IMR-90 (cell line): ENCODE measurements around the gene MRGPRD. TPM values are rescaled to one million over a fixed set of nuclear protein-coding genes. Genes with fewer than 3 reads are reported as not detected.

ENCODE experiments used
- ATAC-seq: fragments of 200-7000 bp; cut with Tn5 transposase; 2 replicates; pipeline ENCODE4 v1.9.1; 2020; ENCODE audit warnings: low read depth, mild to moderate bottlenecking, moderate library complexity
- BruUV-seq: library from RNA; stranded (reverse); fragments of 400-500 nt; replicated peaks from 2 replicates; lab custom pipeline; 2021; lab: Mats Ljungman, UMichigan
- CTCF ChIA-PET: fragments of 300-600 bp; formaldehyde crosslinking; extraction: SDS; loops from one replicate; lab custom pipeline; 2021; ENCODE audit warnings: antibody characterized with exemption; lab: Yijun Ruan, JAX
- POLR2A ChIA-PET: fragments of 300-600 bp; sonication (Branson Sonifier 250); formaldehyde crosslinking; loops from one replicate; lab custom pipeline; 2022; ENCODE audit warnings: antibody characterized with exemption; ENCODE audit not compliant: unreplicated experiment; lab: Charles Lee
- DNase-seq: peaks from one replicate; pipeline ENCODE4 v3.0.0; 2013
- H2AFZ ChIP-seq: replicated peaks from 2 replicates; pipeline ENCODE3; 2013; ENCODE audit warnings: low read length, mild to moderate bottlenecking; ENCODE audit not compliant: poor library complexity
- H2AK5ac ChIP-seq: 2 replicates; pipeline ENCODE4 v1.6.1; 2013; ENCODE audit warnings: low read depth, low read length, inconsistent platforms
- H2AK9ac ChIP-seq: replicated peaks from 2 replicates; pipeline ENCODE3; 2013; ENCODE audit warnings: mild to moderate bottlenecking, low read depth, low read length, moderate library complexity; ENCODE audit not compliant: poor library complexity
- H2BK120ac ChIP-seq: 2 replicates; pipeline ENCODE4 v1.6.1; 2013; ENCODE audit warnings: low read depth, low read length, inconsistent platforms
- H2BK15ac ChIP-seq: 3 replicates; pipeline ENCODE4 v1.6.1; 2013; ENCODE audit warnings: low read depth, low read length, inconsistent platforms
- H2BK20ac ChIP-seq: 2 replicates; pipeline ENCODE4 v1.6.1; 2013; ENCODE audit warnings: low read depth, mild to moderate bottlenecking, inconsistent platforms, low read length, moderate library complexity
- H2BK5ac ChIP-seq: 2 replicates; pipeline ENCODE4 v1.6.1; 2013; ENCODE audit warnings: mild to moderate bottlenecking, low read depth, low read length, inconsistent platforms; ENCODE audit not compliant: poor library complexity, severe bottlenecking
- H3K14ac ChIP-seq: replicated peaks from 2 replicates; pipeline ENCODE4 v1.6.1; 2013; ENCODE audit warnings: low read depth, low read length, inconsistent platforms
- H3K18ac ChIP-seq: 2 replicates; pipeline ENCODE4 v1.6.1; 2013; ENCODE audit warnings: low read depth, low read length, control low read depth
- H3K23ac ChIP-seq: 2 replicates; pipeline ENCODE4 v1.6.1; 2013; ENCODE audit warnings: low read depth, low read length, inconsistent platforms
- H3K27ac ChIP-seq: 2 replicates; pipeline ENCODE4 v1.5.1; 2013; ENCODE audit warnings: mild to moderate bottlenecking, control low read depth, low read length; ENCODE audit not compliant: insufficient read depth
- H3K27me3 ChIP-seq: 2 replicates; pipeline ENCODE4 v1.6.1; 2013; ENCODE audit warnings: low read length; ENCODE audit not compliant: control insufficient read depth, insufficient read depth
- H3K36me3 ChIP-seq: 2 replicates; pipeline ENCODE4 v1.6.1; 2013; ENCODE audit warnings: low read length, mixed read lengths; ENCODE audit not compliant: control insufficient read depth, insufficient read depth
- H3K4ac ChIP-seq: 2 replicates; pipeline ENCODE4 v1.6.1; 2013; ENCODE audit warnings: low read depth, low read length, inconsistent platforms
- H3K4me1 ChIP-seq: 2 replicates; pipeline ENCODE4 v1.6.1; 2013; ENCODE audit warnings: low read length, mixed read lengths; ENCODE audit not compliant: control insufficient read depth, insufficient read depth
- H3K4me2 ChIP-seq: 2 replicates; pipeline ENCODE4 v1.6.1; 2013; ENCODE audit warnings: low read depth, mild to moderate bottlenecking, control low read depth, low read length, moderate library complexity
- H3K4me3 ChIP-seq: 2 replicates; pipeline ENCODE4 v1.5.1; 2013; ENCODE audit warnings: low read depth, mild to moderate bottlenecking, control low read depth, low read length, moderate library complexity; ENCODE audit not compliant: insufficient read depth
- H3K56ac ChIP-seq: 2 replicates; pipeline ENCODE4 v1.6.1; 2013; ENCODE audit warnings: low read length, inconsistent platforms; ENCODE audit not compliant: insufficient read depth; ENCODE audit errors: extremely low read depth
- H3K79me1 ChIP-seq, 2 experiments: 2 replicates each; pipeline ENCODE4 v1.6.1; 2013; ENCODE audit warnings: low read length in 2 of 2, inconsistent platforms in 1 of 2, low read depth in 1 of 2
- H3K9ac ChIP-seq: 2 replicates; pipeline ENCODE4 v1.6.1; 2013; ENCODE audit warnings: low read depth, low read length, control low read depth
- H3K9me1 ChIP-seq: 2 replicates; pipeline ENCODE4 v1.6.1; 2013; ENCODE audit warnings: low read length, inconsistent platforms; ENCODE audit not compliant: insufficient read depth
- H3K9me3 ChIP-seq: 2 replicates; pipeline ENCODE4 v1.6.1; 2013; ENCODE audit warnings: low read length; ENCODE audit not compliant: control insufficient read depth, insufficient read depth
- H4K20me1 ChIP-seq: 2 replicates; pipeline ENCODE4 v1.6.1; 2013; ENCODE audit warnings: low read length, inconsistent platforms; ENCODE audit not compliant: insufficient read depth
- H4K5ac ChIP-seq: 2 replicates; pipeline ENCODE4 v1.6.1; 2013; ENCODE audit warnings: mild to moderate bottlenecking, low read depth, low read length, control low read depth
- H4K8ac ChIP-seq, 2 experiments: 2 replicates each; pipeline ENCODE4 v1.6.1; 2013; ENCODE audit warnings: low read depth in 2 of 2, low read length in 2 of 2, control low read depth in 1 of 2, inconsistent platforms in 1 of 2
- H4K91ac ChIP-seq: 2 replicates; pipeline ENCODE4 v1.6.1; 2013; ENCODE audit warnings: low read depth, low read length, inconsistent platforms; ENCODE audit not compliant: insufficient read depth
- BHLHE40 ChIP-seq: fragments of 150-350 bp; IDR thresholded peaks from 2 replicates; pipeline ENCODE4 v1.6.1; 2016; ENCODE audit warnings: mild to moderate bottlenecking, low read depth, low read length
- CEBPB ChIP-seq: IDR thresholded peaks from 2 replicates; pipeline ENCODE4 v1.6.1; 2012; ENCODE audit warnings: low read depth, low read length, improper control_type of control experiment
- MAZ ChIP-seq: IDR thresholded peaks from 2 replicates; pipeline ENCODE4 v1.6.1; 2012; ENCODE audit warnings: low read depth, mild to moderate bottlenecking, low read length, improper control_type of control experiment, moderate library complexity, borderline replicate concordance
- POLR2A ChIP-seq: IDR thresholded peaks from 2 replicates; pipeline ENCODE4 v1.6.1; 2012; ENCODE audit warnings: mild to moderate bottlenecking, low read depth, low read length
- RAD21 ChIP-seq: IDR thresholded peaks from 2 replicates; pipeline ENCODE4 v1.6.1; 2012; ENCODE audit warnings: low read length, improper control_type of control experiment
- RCOR1 ChIP-seq: IDR thresholded peaks from 2 replicates; pipeline ENCODE4 v1.6.1; 2012; ENCODE audit warnings: mild to moderate bottlenecking, low read length, improper control_type of control experiment; ENCODE audit not compliant: insufficient replicate concordance
- USF2 ChIP-seq: fragments of 150-350 bp; IDR thresholded peaks from 2 replicates; pipeline ENCODE4 v1.6.1; 2017; ENCODE audit warnings: mild to moderate bottlenecking, antibody characterized with exemption, low read length, low read depth
- WGBS, 2 experiments: methylation state at CpG; one replicate each; pipeline versions ENCODE4 v1.1.5 to v1.1.7; 2013; ENCODE audit warnings: missing lambda C conversion rate in 2 of 2; ENCODE audit not compliant: insufficient read length in 1 of 2; ENCODE audit errors: extremely low coverage in 2 of 2; 5-methylcytosine and 5-hydroxymethylcytosine counted together
- dilution Hi-C: fragments of 300-500 bp; cut with HindIII; formaldehyde crosslinking; loops from one replicate; pipeline ENCODE4 v1.14.3; 2018; ENCODE audit warnings: low sequenced_read_pairs; ENCODE audit not compliant: unreplicated experiment
- in situ Hi-C: fragments of 300-500 bp; cut with MboI; formaldehyde crosslinking; loops from 3 replicates; pipeline ENCODE4 v1.14.3; 2019; ENCODE audit warnings: low sequenced_read_pairs, inconsistent platforms, mixed read lengths
- intact Hi-C: fragments of 100-400 bp; cut with micrococcal nuclease; formaldehyde crosslinking; loops from 2 replicates; pipeline ENCODE4 v1.10.0; 2022
- polyA plus RNA-seq, 3 experiments: library from polyadenylated mRNA; depleted of rRNA; stranded (reverse); fragments of >200 nt; gene quantifications; 2 replicates each; pipeline ENCODE4 v1.2.3, GENCODE V29; 2012; ENCODE audit warnings: low replicate concordance in 1 of 3
- total RNA-seq: library from RNA; depleted of rRNA; stranded (reverse); fragments of >200 nt; gene quantifications from 2 replicates; pipeline ENCODE4 v1.2.3, GENCODE V29; 2012

The MRGPRD gene
- total and polyA plus RNA-seq, 2 of the 4 experiments (the other 2 are of a cell fraction), result not detected

- no peak overlapping the region for H2BK20ac ChIP-seq
- peaks cover 27% of the 10 kb centered on the region for H3K27me3 ChIP-seq
- H3K27ac ChIP-seq, result no peak overlapping the region
- no peaks in the 10 kb centered on the region for H4K20me1 ChIP-seq
- in situ Hi-C loops, result no loop called here
- H4K5ac ChIP-seq, result no peak overlapping the region
- no peak overlapping the region for H2AFZ ChIP-seq
- no peak overlapping the region for H2BK15ac ChIP-seq
- peaks cover 4% of the 10 kb centered on the region; the same call in 1 of the 2 replicates for H3K9me3 ChIP-seq
- H2AK5ac ChIP-seq, result no peak overlapping the region
- no peak overlapping the region for H3K4me3 ChIP-seq
- no peak overlapping the region for H3K9ac ChIP-seq
- no peak overlapping the region for H3K18ac ChIP-seq
- H3K4me1 ChIP-seq, result no peaks in the 10 kb centered on the region
- DNase-seq (no peak), ATAC-seq (no peak)
- H3K23ac ChIP-seq, result no peak overlapping the region
- H3K9me1 ChIP-seq, result no peaks in the 10 kb centered on the region
- ChIA-PET CTCF (no interaction called here), POLR2A (no interaction called here)
- no peak overlapping the region for H3K4ac ChIP-seq
- H2BK5ac ChIP-seq, result no peak overlapping the region
- no peaks in the 10 kb centered on the region for H3K36me3 ChIP-seq
- no TSS peak for BruUV-seq
- intact Hi-C loops, result no loop called here
- no peak overlapping the region for H4K8ac ChIP-seq
- 84% methylated on average over 5 of the region's 16 CpGs; no CpG with 5 or more reads in 1 of the 2 experiments for WGBS, 2 experiments
- TF ChIP-seq BHLHE40 (no peak), USF2 (no peak), RAD21 (no peak), CEBPB (no peak), POLR2A (no peak), MAZ (no peak), RCOR1 (no peak)
- H3K56ac ChIP-seq, result no peak overlapping the region
- H2AK9ac ChIP-seq, result no peak overlapping the region
- H4K91ac ChIP-seq, result no peak overlapping the region
- no peak overlapping the region for H3K4me2 ChIP-seq
- H2BK120ac ChIP-seq, result no peak overlapping the region
- H3K79me1 ChIP-seq, result no peaks in the 10 kb centered on the region
- dilution Hi-C loops, result no loop called here
- no peak overlapping the region for H3K14ac ChIP-seq
Measured at GRCh38 chr11:68962527-68963250, 18.1 kb downstream of the MRGPRD start.
